HG03039 (cell line): ENCODE results near the gene ISY1.
"Not testable (repeated sequence)": the region's sequence is repeated elsewhere in the genome, so short reads cannot be mapped to it uniquely, and the experiment has no call there.

Experiments used
- ATAC-seq: cut with Tn5 transposase; IDR thresholded peaks from one replicate; pipeline ENCODE4 v1.9.1; 2021; ENCODE audit warnings: mild to moderate bottlenecking, moderate library complexity; ENCODE audit not compliant: unreplicated experiment

The ISY1 gene

GRCh38 chr3:129088312-129088711 lies 72.6 kb downstream of the ISY1 start:
- ATAC-seq, result not testable (repeated sequence)

DNA sequence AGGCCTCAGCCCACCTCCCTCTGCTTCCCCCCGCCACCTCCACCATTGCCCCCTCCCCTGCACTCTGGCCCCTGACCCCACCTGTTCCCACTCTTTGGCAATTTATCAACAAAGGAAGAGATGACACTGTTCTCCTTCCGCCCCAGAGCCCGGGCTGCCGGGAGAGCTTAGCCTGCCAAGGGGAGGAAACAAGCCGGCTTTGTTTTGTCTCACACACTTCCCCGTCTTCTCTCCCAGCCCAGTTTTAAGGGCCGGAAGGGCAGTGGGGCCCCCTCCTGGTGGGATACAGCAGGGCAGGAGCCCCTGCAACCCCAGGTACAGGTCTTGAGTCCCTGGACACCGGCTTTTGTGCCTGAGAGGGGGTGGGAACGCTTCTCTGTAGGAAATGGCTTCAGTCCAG lies 73.0 kb downstream of the ISY1 start:
- ATAC-seq, result not testable (repeated sequence)

DNA sequence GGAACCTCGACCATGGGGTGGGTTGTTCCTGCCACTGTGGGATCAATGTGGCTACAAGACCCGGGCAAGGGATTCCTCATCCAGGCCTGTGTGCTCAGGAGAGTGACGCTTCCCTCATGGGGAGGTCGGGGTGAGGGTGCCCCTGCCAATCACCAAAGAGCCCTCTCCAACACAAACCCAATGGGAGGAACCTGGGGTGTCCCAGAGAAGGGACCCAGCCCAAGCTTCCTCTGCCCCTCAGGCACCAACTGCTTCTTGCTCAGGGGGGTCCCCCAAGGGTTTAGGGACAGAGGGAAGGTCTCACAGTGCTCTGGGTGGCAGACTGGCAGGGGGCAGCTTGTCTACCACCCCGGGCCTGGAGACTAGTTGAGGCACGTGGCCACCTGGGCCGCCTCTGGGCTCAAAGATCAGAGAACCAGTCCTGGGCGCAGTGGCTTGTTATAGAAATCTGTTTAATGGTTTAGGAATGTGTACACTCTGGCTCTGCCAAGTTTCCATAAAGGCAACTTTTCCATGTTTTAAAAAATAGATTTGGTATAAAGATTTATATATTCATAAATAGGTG lies 73.6 kb downstream of the ISY1 start:
- ATAC-seq, result no peak

GRCh38 chr3:129085818-129086217 lies 75.0 kb downstream of the ISY1 start:
- ATAC-seq, result no peak

GRCh38 chr3:129085165-129085715 lies 75.6 kb downstream of the ISY1 start:
- ATAC-seq, result no peak

DNA sequence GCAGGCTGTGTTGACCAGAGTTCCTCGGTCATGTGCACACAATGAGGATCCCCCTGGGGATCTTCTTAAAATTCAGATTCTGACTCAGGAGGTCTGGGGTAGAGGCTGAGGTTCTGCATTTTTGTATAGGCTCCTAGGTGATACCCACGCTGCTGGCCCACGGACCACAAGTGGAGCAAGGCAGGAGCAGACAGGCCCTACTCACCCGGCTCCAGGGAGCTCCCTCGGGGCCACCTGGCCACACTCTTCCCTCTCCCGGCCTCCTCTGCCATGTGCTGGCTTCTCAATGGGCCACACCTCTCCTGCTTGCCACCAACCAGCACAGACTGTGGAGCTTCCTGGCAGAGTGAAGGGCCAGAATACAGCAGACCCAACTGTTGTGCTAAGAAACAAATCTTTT lies 76.4 kb downstream of the ISY1 start:
- ATAC-seq, result no peak

DNA sequence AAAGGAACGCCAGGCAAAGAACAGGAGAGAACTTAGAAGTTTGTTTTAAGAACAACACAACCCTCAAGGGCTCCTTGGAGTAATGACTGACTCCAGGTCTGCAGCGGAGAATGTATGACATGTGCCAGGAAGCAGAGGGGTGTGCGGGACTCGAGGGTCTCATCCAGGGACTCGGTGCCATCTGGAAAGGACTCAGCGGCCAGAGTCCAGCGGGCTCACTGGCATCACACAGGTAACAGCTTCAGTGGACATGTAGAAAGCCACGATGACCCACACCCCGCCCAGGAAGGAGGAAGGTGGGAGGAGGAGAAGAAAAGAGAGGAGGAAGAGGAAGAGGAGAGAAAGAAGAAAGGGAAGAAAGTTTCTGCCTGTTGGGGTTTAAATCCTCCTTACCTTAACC lies 78.8 kb downstream of the ISY1 start:
- ATAC-seq, result no peak

DNA sequence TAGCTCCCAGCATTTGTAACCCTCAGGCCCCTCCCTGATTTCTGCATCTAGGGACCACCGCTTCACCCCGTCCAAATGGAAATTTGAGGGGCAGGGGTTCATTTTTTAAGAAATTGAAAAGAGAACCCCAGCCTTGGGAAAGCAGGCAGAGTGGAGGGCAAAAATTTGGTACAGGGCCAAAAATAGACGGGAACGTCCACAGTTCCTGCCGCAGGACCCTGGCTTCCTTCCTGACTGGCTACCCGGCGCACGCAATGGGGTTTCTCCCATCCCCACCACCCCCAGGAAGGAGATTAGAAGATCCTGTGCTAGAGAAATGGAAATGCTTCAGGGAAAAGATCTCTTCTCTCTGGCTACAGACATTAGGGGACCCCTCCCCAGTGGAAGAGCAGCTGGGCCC lies 79.4 kb downstream of the ISY1 start:
- ATAC-seq, result no peak

DNA sequence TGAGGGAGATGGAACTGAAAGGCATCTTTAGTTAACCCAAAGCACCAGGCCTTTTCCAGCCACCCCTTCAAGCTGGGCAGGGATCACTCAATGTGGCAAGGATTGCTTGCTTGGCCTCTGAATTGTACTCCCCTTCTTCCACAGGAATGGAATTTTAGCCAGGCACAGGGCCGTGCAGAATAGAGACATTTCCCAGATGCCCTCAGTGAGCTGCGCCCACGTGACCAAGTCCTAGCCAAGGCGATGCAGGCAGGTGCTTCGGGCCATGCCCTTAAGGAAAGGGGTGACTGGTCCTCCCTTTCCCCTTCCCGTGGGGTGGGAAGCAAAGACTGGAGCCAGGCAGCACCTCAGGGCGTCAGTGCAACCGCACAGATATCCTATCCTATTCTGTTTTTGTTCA lies 82.4 kb downstream of the ISY1 start:
- no peak for ATAC-seq
